HCT116 (cell line): ENCODE data around the gene NHSL1.

Source experiments
- ATF3 ChIP-seq: IDR thresholded peaks from 2 replicates; pipeline ENCODE4 v1.6.1; 2012
- EZH2 ChIP-seq: fragments of 200-600 bp; sonication (generic); IDR thresholded peaks from 2 replicates; pipeline ENCODE4 v1.6.1; 2017; ENCODE audit warnings: antibody characterized with exemption, mixed run types
- POLR2A ChIP-seq: IDR thresholded peaks from 2 replicates; pipeline ENCODE4 v1.7.0; 2011; ENCODE audit warnings: borderline replicate concordance; ENCODE audit not compliant: insufficient read depth, insufficient read length; ENCODE audit errors: extremely low read depth
- POLR2AphosphoS5 ChIP-seq: IDR thresholded peaks from 2 replicates; pipeline ENCODE4 v1.6.1; 2011; ENCODE audit warnings: mild to moderate bottlenecking, low read depth, low read length, moderate library complexity
- TF ChIP-seq, protein P1 (sequence below), 3 experiments: fragments of 200-600 bp in 1 of 3; sonication (generic) in 1 of 3; IDR thresholded peaks in 2 of 3; conservative IDR thresholded peaks in 1 of 3; 2 replicates each; pipeline ENCODE4 v1.5.1; 2012 to 2017; ENCODE audit warnings: low read depth in 2 of 3, low read length in 2 of 3, antibody characterized with exemption in 1 of 3, borderline replicate concordance in 1 of 3, control low read depth in 1 of 3, mild to moderate bottlenecking in 1 of 3, mixed read lengths in 1 of 3, mixed run types in 1 of 3, moderate library complexity in 1 of 3; ENCODE audit not compliant: insufficient read depth in 1 of 3
- TF ChIP-seq, protein P2 (sequence below): IDR thresholded peaks from 2 replicates; pipeline ENCODE4 v1.6.1; 2012; ENCODE audit warnings: low read depth

DNA sequence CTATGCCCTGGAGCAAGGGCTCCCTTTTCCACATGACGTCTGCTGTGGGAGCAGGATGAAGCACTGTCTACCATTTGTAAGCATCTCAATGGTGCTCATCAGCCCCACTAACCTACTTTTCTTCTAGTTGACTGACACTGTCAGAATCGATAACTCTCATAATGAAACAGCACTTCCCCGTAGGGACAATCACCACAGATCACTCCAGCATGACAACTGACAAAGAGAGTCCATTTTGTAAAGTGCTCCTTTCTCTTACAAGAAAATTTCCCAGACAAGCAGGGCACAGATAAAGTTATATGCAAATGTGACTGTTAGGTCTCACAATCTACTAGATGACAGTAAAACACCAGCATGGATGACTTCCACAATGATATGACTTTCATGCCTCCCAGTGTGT lies 48.8 kb downstream of the NHSL1 start:
- TF ChIP-seq POLR2AphosphoS5 (no peak), POLR2A (no peak), ATF3 (no peak), EZH2 (no peak)
- TF ChIP-seq, protein P1, sequence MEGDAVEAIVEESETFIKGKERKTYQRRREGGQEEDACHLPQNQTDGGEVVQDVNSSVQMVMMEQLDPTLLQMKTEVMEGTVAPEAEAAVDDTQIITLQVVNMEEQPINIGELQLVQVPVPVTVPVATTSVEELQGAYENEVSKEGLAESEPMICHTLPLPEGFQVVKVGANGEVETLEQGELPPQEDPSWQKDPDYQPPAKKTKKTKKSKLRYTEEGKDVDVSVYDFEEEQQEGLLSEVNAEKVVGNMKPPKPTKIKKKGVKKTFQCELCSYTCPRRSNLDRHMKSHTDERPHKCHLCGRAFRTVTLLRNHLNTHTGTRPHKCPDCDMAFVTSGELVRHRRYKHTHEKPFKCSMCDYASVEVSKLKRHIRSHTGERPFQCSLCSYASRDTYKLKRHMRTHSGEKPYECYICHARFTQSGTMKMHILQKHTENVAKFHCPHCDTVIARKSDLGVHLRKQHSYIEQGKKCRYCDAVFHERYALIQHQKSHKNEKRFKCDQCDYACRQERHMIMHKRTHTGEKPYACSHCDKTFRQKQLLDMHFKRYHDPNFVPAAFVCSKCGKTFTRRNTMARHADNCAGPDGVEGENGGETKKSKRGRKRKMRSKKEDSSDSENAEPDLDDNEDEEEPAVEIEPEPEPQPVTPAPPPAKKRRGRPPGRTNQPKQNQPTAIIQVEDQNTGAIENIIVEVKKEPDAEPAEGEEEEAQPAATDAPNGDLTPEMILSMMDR (IDR thresholded peaks at IDR 0.05 in 2 of 3, conservative IDR thresholded peaks at IDR 0.05 in 1 of 3; ENCODE audit: borderline replicate concordance in 1 of 3, insufficient read depth in 1 of 3, low read depth in 2 of 3, low read length in 2 of 3): no peak
- TF ChIP-seq, protein P2, sequence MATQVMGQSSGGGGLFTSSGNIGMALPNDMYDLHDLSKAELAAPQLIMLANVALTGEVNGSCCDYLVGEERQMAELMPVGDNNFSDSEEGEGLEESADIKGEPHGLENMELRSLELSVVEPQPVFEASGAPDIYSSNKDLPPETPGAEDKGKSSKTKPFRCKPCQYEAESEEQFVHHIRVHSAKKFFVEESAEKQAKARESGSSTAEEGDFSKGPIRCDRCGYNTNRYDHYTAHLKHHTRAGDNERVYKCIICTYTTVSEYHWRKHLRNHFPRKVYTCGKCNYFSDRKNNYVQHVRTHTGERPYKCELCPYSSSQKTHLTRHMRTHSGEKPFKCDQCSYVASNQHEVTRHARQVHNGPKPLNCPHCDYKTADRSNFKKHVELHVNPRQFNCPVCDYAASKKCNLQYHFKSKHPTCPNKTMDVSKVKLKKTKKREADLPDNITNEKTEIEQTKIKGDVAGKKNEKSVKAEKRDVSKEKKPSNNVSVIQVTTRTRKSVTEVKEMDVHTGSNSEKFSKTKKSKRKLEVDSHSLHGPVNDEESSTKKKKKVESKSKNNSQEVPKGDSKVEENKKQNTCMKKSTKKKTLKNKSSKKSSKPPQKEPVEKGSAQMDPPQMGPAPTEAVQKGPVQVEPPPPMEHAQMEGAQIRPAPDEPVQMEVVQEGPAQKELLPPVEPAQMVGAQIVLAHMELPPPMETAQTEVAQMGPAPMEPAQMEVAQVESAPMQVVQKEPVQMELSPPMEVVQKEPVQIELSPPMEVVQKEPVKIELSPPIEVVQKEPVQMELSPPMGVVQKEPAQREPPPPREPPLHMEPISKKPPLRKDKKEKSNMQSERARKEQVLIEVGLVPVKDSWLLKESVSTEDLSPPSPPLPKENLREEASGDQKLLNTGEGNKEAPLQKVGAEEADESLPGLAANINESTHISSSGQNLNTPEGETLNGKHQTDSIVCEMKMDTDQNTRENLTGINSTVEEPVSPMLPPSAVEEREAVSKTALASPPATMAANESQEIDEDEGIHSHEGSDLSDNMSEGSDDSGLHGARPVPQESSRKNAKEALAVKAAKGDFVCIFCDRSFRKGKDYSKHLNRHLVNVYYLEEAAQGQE: no peak
